ENCODE measurements around the gene TSSK3. TPM values are rescaled to one million over a fixed set of nuclear protein-coding genes. Genes with fewer than 3 reads are reported as not detected.
"Not testable (repeated sequence)": the region's sequence is repeated elsewhere in the genome, so short reads cannot be mapped to it uniquely, and the experiment has no call there.

TSSK3 gene
- total and polyA plus RNA-seq, 4 experiments from 2014 or later = 0.73 to 4.3 (median 3.5) TPM; not detected in 1

DNA sequence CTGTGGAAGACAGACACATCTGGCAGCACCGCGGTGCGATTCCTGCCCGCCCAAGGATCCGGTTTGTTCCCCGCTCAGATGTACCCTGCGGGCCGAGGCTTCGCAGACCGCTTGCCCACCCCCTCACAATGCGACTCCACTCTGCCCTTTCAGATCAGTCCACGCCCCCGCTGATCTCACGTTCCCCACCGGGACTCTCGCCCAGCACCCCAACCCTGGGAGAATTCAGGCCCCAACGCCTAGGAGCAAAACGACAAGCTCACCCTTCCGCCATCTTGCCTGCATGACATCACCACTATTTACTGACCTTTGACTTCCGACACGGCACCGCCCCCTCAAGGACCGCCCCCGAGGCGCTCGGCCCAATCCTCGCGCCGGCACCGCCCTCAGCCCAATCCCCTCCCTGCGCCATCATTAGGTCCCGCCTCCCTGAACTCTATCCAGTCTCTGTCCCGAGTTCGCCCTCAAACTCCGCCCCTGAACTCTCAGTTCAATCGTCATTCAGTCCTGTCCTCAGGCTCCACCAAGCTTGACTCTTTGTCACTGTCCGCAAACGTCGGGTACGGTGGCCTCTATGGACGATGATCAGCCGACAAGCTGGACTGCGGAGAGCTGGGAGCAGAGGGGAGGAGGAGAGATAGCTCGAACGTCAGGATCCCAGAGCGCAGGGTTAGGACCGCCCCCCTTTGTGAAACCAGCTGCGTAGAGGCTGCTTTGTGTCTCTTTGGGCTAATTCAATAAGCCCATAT lies 32.0 kb downstream of the TSSK3 start, which contains the start of gene BSDC1:
Gene BSDC1 (minus strand): TSS at position 301 of the 749 bp plus-strand sequence. CDS start 27 bp downstream, at position 274.
- Histone ChIP-seq H3K27me3 (ENCODE audit: insufficient read depth, low read length) (no peaks in the 10 kb centered on the region), H3K9me3 (ENCODE audit: control insufficient read depth in 1 of 2, low read length in 2 of 2) (no peaks in the 10 kb centered on the region), H3K4me1 (ENCODE audit: insufficient read depth, low read length) (peaks cover 43% of the 10 kb centered on the region), H3K27ac (ENCODE audit: low read depth, low read length) (peak within 1 kb of the TSS; percentile 95), H3K36me3 (ENCODE audit: insufficient read depth, low read length) (peaks cover 25% of the 10 kb centered on the region), H3K4me3 (ENCODE audit: low read length in 2 of 2) (peak within 1 kb of the TSS; percentile 87)
- H3K4me1 Mint-ChIP-seq = peaks cover 5 to 25% (median 19%) of the 10 kb centered on the region in 4 donors
- ChIA-PET POLR2A (ENCODE audit: partially characterized antibody) (interaction anchor here (0.6 to 2.3 kb wide), 37 partner anchors 8 to 1098 kb away, joined by 3 to 29 read pairs (median 5); partner anchors contain the start of genes CCDC28B, HDAC1, IQCC and KHDRBS1), CTCF (ENCODE audit: partially characterized antibody) (interaction anchor here (0.5 to 2.6 kb wide), 10 partner anchors 16 to 318 kb away, joined by 3 to 17 read pairs (median 3); partner anchors contain the start of genes LCK and MARCKSL1)
- H3K9me3 Mint-ChIP-seq = no peaks in the 10 kb centered on the region
- peak within 1 kb of the TSS; percentile 99 to 100 (median 100) for H3K4me3 Mint-ChIP-seq
- DNase-seq = peak; percentile 98 to 99 (median 99)
- intact Hi-C loops (cut with micrococcal nuclease) = loop anchor here (1.0 to 5.0 kb wide), 5 partner anchors 43 to 322 kb away; partner anchors contain the start of genes HDAC1, KPNA6, MARCKSL1 and TMEM39B
- peaks cover 0 to 1% of the 10 kb centered on the region in 2 donors for H3K27me3 Mint-ChIP-seq
- peaks cover 0 to 17% of the 10 kb centered on the region in 2 donors for H3K36me3 Mint-ChIP-seq
- peak within 1 kb of the TSS; percentile 92 to 100 (median 100) for H3K27ac Mint-ChIP-seq

DNA sequence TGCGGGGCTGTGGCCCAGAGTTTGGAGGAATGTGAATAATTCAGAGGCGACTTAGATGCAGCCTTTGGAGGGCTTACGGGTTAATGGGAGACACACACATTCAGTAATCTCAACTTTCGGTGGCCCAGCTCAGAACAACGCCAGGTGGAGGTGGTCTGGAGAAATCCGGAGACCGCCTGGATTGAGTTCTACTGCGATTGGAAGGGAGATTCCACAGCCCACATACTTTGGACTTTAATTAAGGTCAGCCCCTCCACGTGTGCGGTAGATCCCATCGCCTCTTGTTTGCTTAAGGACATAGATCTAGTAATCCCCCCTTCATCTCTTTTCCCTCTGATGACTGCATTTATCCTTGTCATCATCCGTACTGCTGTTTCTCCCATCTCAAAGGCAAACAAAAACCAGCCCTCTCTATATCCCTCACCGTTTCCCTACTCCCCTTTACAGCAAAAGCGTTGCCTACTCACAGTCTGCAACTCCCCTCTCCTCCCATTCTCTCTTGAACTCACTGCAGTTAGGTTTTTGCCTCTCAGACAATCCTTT lies 32.6 kb downstream of the TSSK3 start:
- ChIA-PET CTCF (ENCODE audit: partially characterized antibody) (interaction anchor here (0.5 to 2.6 kb wide), 7 partner anchors 16 to 317 kb away, joined by 3 to 17 read pairs (median 3); partner anchors contain the start of gene LCK), POLR2A (ENCODE audit: partially characterized antibody) (interaction anchor here (0.6 to 2.3 kb wide), 33 partner anchors 10 to 1098 kb away, joined by 3 to 29 read pairs (median 6); partner anchors contain the start of genes CCDC28B, HDAC1, IQCC and KHDRBS1)
- H3K36me3 ChIP-seq (ENCODE audit: insufficient read depth, low read length) = peaks cover 19% of the 10 kb centered on the region
- Mint-ChIP-seq H3K36me3 (peaks cover 0 to 17% of the 10 kb centered on the region in 2 donors), H3K4me1 (peaks cover 5 to 25% (median 19%) of the 10 kb centered on the region in 4 donors), H3K27ac (peak overlapping the region; percentile 92 to 100 (median 100)), H3K9me3 (no peaks in the 10 kb centered on the region), H3K4me3 (peak overlapping the region; percentile 99 to 100 (median 100)), H3K27me3 (peaks cover 0 to 1% of the 10 kb centered on the region in 2 donors)
- no peak for DNase-seq
- intact Hi-C loops (cut with micrococcal nuclease) = loop anchor here (1.0 to 5.0 kb wide), 5 partner anchors 44 to 322 kb away; partner anchors contain the start of genes HDAC1, KPNA6, MARCKSL1 and TMEM39B
- no peaks in the 10 kb centered on the region for H3K9me3 ChIP-seq (ENCODE audit: control insufficient read depth in 1 of 2, low read length in 2 of 2)
- H3K27me3 ChIP-seq (ENCODE audit: insufficient read depth, low read length) = no peaks in the 10 kb centered on the region
- H3K27ac ChIP-seq (ENCODE audit: low read depth, low read length) = peak overlapping the region; percentile 95
- peak overlapping the region; percentile 87 for H3K4me3 ChIP-seq (ENCODE audit: low read length in 2 of 2)
- peaks cover 42% of the 10 kb centered on the region for H3K4me1 ChIP-seq (ENCODE audit: insufficient read depth, low read length)

GRCh38 chr1:32396524-32396923 lies 34.2 kb downstream of the TSSK3 start:
- H3K9me3 Mint-ChIP-seq; H3K4me3 ChIP-seq (ENCODE audit: low read length in 2 of 2); H3K27ac ChIP-seq (ENCODE audit: low read depth, low read length); H3K9me3 ChIP-seq (ENCODE audit: control insufficient read depth in 1 of 2, low read length in 2 of 2); H3K27me3 ChIP-seq (ENCODE audit: insufficient read depth, low read length); H3K36me3 ChIP-seq (ENCODE audit: insufficient read depth, low read length); H3K4me3 Mint-ChIP-seq; DNase-seq; intact Hi-C loops (cut with micrococcal nuclease); H3K27me3 Mint-ChIP-seq; H3K27ac Mint-ChIP-seq: not testable (repeated sequence)
- Mint-ChIP-seq H3K36me3 (peaks cover 0 to 17% of the 10 kb centered on the region in 2 donors), H3K4me1 (peaks cover 5 to 25% (median 20%) of the 10 kb centered on the region in 4 donors)
- POLR2A ChIA-PET (ENCODE audit: partially characterized antibody) = interaction anchor here (0.8 to 1.4 kb wide), 2 partner anchors 196 to 324 kb away, joined by 3 read pairs; partner anchors contain the start of gene CCDC28B
- CTCF ChIA-PET (ENCODE audit: partially characterized antibody) = interaction anchor here (1.0 kb wide), 1 partner anchor 195 kb away, joined by 3 read pairs; the partner anchor contains the start of gene CCDC28B
- H3K4me1 ChIP-seq (ENCODE audit: insufficient read depth, low read length) = peaks cover 28% of the 10 kb centered on the region

DNA sequence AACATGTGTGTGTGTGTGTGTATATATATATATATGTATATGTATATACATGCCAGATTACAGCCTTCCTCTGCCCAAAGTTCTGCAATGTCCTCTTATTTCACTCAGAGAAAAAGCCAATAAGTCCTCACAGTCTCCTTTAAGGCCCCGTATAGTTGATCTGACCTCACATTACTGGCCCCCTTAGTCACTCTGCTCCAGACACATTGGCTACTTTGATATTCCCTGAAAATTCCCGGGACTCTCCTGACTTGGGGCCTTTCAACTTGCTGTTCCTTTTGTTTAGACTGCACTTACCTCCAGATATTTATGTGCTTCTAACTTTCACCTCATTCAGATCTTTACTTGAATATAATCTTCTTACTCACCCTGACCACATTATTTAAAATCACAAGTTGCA lies 36.1 kb downstream of the TSSK3 start:
- Mint-ChIP-seq H3K27me3 (peaks cover 1 to 2% of the 10 kb centered on the region in 2 donors), H3K4me1 (peaks cover 5 to 19% (median 11%) of the 10 kb centered on the region in 4 donors), H3K27ac (no peak overlapping the region), H3K36me3 (peaks cover 0 to 9% of the 10 kb centered on the region in 2 donors), H3K9me3 (no peaks in the 10 kb centered on the region), H3K4me3 (no peak overlapping the region)
- Histone ChIP-seq H3K27ac (ENCODE audit: low read depth, low read length) (no peak overlapping the region), H3K36me3 (ENCODE audit: insufficient read depth, low read length) (no peaks in the 10 kb centered on the region), H3K27me3 (ENCODE audit: insufficient read depth, low read length) (no peaks in the 10 kb centered on the region), H3K4me3 (ENCODE audit: low read length in 2 of 2) (no peak overlapping the region), H3K4me1 (ENCODE audit: insufficient read depth, low read length) (peaks cover 10% of the 10 kb centered on the region), H3K9me3 (ENCODE audit: control insufficient read depth in 1 of 2, low read length in 2 of 2) (no peaks in the 10 kb centered on the region)
- ChIA-PET POLR2A (ENCODE audit: partially characterized antibody) (no interaction called here), CTCF (ENCODE audit: partially characterized antibody) (interaction anchor here (1.2 kb wide), 1 partner anchor 158 kb away, joined by 3 read pairs; no protein-coding TSS in a partner anchor)
- intact Hi-C loops (cut with micrococcal nuclease) = no loop called here
- no peak for DNase-seq

DNA sequence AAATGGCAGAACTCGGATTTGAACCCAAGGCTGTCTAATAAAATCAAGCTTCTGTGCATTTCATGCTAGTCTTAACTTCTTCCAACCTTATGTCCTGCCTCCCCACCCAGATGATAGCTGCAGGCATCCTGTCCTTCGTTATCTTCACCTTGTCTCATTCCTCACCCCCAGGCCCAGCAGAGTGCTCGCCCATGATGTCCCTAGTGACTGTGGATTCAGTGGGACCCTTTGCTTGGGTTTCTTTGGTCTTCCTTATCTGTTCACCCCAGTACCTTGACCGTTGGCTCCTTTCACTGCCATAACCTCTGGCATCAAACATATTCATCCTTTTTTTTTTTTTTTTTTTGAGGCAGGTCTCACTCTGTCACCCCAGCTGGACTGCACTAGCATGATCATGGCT lies 37.5 kb downstream of the TSSK3 start:
- no peaks in the 10 kb centered on the region for H3K36me3 ChIP-seq (ENCODE audit: insufficient read depth, low read length)
- Mint-ChIP-seq H3K4me1 (peaks cover 2 to 5% (median 5%) of the 10 kb centered on the region in 4 donors), H3K36me3 (no peaks in the 10 kb centered on the region), H3K27me3 (peaks cover 1 to 2% of the 10 kb centered on the region in 2 donors), H3K27ac (no peak overlapping the region), H3K4me3 (no peak overlapping the region), H3K9me3 (no peaks in the 10 kb centered on the region)
- POLR2A ChIA-PET (ENCODE audit: partially characterized antibody) = interaction anchor here (1.3 kb wide), 1 partner anchor 64 kb away, joined by 3 read pairs; the partner anchor contains the start of gene MARCKSL1
- no peak overlapping the region for H3K4me3 ChIP-seq (ENCODE audit: low read length in 2 of 2)
- peaks cover 4% of the 10 kb centered on the region for H3K4me1 ChIP-seq (ENCODE audit: insufficient read depth, low read length)
- CTCF ChIA-PET (ENCODE audit: partially characterized antibody) = interaction anchor here (0.7 to 4.4 kb wide), 16 partner anchors 8 to 375 kb away, joined by 3 to 40 read pairs (median 4); no protein-coding TSS in a partner anchor
- no peak overlapping the region for H3K27ac ChIP-seq (ENCODE audit: low read depth, low read length)
- no peaks in the 10 kb centered on the region for H3K27me3 ChIP-seq (ENCODE audit: insufficient read depth, low read length)
- H3K9me3 ChIP-seq (ENCODE audit: control insufficient read depth in 1 of 2, low read length in 2 of 2) = no peaks in the 10 kb centered on the region
- intact Hi-C loops (cut with micrococcal nuclease) = loop anchor here (2.0 kb wide), 1 partner anchor 473 kb away; no protein-coding TSS in a partner anchor
- no peak for DNase-seq

DNA sequence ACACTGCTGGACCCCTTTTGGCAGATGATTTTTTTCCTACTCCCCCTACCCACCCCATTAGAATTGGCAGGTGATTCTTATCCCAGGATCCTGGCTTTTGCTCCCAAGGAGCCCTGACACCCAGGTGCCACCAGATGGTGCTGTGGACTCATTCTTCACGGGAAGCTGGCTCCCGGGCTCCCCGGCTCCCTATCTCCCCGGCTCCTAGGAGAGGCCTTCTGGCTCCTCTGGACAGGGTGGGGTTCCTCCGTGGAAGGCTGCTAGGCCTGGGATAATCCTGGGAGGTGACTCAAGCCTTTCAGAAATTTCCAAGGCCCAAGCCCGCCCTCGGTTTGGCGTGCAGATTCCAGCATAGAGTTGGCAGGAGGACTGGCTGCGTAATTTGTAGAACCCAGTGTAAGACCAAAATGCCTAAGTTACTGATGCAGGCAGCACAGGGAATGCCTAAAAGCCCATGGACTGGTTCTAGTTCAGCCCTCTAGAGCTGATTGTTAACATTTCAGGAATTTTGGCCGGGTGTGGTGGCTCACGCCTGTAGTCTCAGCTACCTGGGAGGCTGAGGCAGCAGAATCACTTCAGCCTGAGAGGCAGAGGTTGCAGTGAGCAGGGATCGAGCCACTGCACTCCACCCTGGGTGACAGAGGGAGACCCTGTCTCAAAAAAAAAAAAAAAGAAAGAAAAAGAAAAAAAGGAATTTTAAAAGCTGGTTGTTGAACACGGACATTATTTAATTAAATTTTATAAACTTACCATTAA lies 38.7 kb downstream of the TSSK3 start:
- no peaks in the 10 kb centered on the region for H3K9me3 ChIP-seq (ENCODE audit: control insufficient read depth in 1 of 2, low read length in 2 of 2)
- no peaks in the 10 kb centered on the region for H3K36me3 ChIP-seq (ENCODE audit: insufficient read depth, low read length)
- Mint-ChIP-seq H3K9me3 (no peaks in the 10 kb centered on the region), H3K4me1 (peaks cover 0 to 1% (median 0%) of the 10 kb centered on the region in 4 donors), H3K4me3 (peak overlapping the region in 1 of 8 donors; percentile 54), H3K27me3 (peaks cover 1 to 2% of the 10 kb centered on the region in 2 donors), H3K27ac (peak overlapping the region in 1 of 7 donors; percentile 5), H3K36me3 (no peaks in the 10 kb centered on the region)
- H3K4me1 ChIP-seq (ENCODE audit: insufficient read depth, low read length) = no peaks in the 10 kb centered on the region
- CTCF ChIA-PET (ENCODE audit: partially characterized antibody) = interaction anchor here (0.8 to 4.4 kb wide), 19 partner anchors 9 to 422 kb away, joined by 3 to 40 read pairs (median 4); no protein-coding TSS in a partner anchor
- H3K27me3 ChIP-seq (ENCODE audit: insufficient read depth, low read length) = no peaks in the 10 kb centered on the region
- H3K4me3 ChIP-seq (ENCODE audit: low read length in 2 of 2) = no peak overlapping the region
- intact Hi-C loops (cut with micrococcal nuclease) = loop anchor here (1.0 to 2.0 kb wide), 2 partner anchors 13 to 472 kb away; no protein-coding TSS in a partner anchor
- DNase-seq = peak in 4 of 5 donors; percentile 28 to 48 (median 35)
- POLR2A ChIA-PET (ENCODE audit: partially characterized antibody) = interaction anchor here (0.5 to 1.3 kb wide), 6 partner anchors 16 to 187 kb away, joined by 3 to 4 read pairs (median 3); partner anchors contain the start of gene MARCKSL1
- no peak overlapping the region for H3K27ac ChIP-seq (ENCODE audit: low read depth, low read length)

Measured in CD4-positive, alpha-beta memory T cell (primary cell).